Smooth muscle cell (in vitro differentiated cells): Measurements from ENCODE around the gene PXDN. TPM values are rescaled to one million over a fixed set of nuclear protein-coding genes. Genes with fewer than 3 reads are reported as not detected.

Experiments used
- DNase-seq: peaks from one replicate; lab custom pipeline; 2025; ENCODE audit not compliant: unreplicated experiment; lab: John Stamatoyannopoulos, UW
- H2AFZ ChIP-seq: fragments of 200-600 bp; sonication (generic); 2 replicates; pipeline ENCODE4 v1.6.0; 2016; ENCODE audit warnings: antibody characterized with exemption, low read depth, mild to moderate bottlenecking
- H3F3A ChIP-seq: fragments of 200-600 bp; sonication (generic); 2 replicates; pipeline ENCODE4 v1.6.0; 2017; ENCODE audit warnings: antibody characterized with exemption, low read depth
- H3K27ac ChIP-seq: fragments of 200-600 bp; sonication (generic); 2 replicates; pipeline ENCODE4 v1.5.1; 2016; ENCODE audit warnings: low read depth, mild to moderate bottlenecking
- H3K27me3 ChIP-seq: fragments of 200-600 bp; sonication (generic); 2 replicates; pipeline ENCODE4 v1.6.1; 2016; ENCODE audit warnings: low read depth, mild to moderate bottlenecking
- H3K36me3 ChIP-seq: fragments of 200-600 bp; sonication (generic); 2 replicates; pipeline ENCODE4 v1.5.1; 2016; ENCODE audit warnings: low read depth
- H3K4me1 ChIP-seq: fragments of 200-600 bp; sonication (generic); 2 replicates; pipeline ENCODE4 v1.5.1; 2016; ENCODE audit warnings: low read depth
- H3K4me2 ChIP-seq: fragments of 200-600 bp; sonication (generic); 2 replicates; pipeline ENCODE4 v1.6.0; 2016; ENCODE audit warnings: mild to moderate bottlenecking
- H3K4me3 ChIP-seq: fragments of 200-600 bp; sonication (generic); 2 replicates; pipeline ENCODE4 v1.5.1; 2016; ENCODE audit warnings: mild to moderate bottlenecking
- H3K79me2 ChIP-seq: fragments of 200-600 bp; sonication (generic); 2 replicates; pipeline ENCODE4 v1.6.0; 2016; ENCODE audit warnings: low read depth, mild to moderate bottlenecking
- H3K9ac ChIP-seq: fragments of 200-600 bp; sonication (generic); 2 replicates; pipeline ENCODE4 v1.6.0; 2016; ENCODE audit warnings: low read depth
- H3K9me3 ChIP-seq: fragments of 200-600 bp; sonication (generic); replicated peaks from 2 replicates; pipeline ENCODE4 v1.5.1; 2016; ENCODE audit warnings: low read depth
- H4K20me1 ChIP-seq: fragments of 200-600 bp; sonication (generic); 2 replicates; pipeline ENCODE4 v1.6.0; 2016; ENCODE audit warnings: low read depth
- CTCF ChIP-seq: fragments of 200-600 bp; sonication (generic); IDR thresholded peaks from 2 replicates; pipeline ENCODE4 v1.5.1; 2017; ENCODE audit warnings: borderline replicate concordance, mild to moderate bottlenecking, antibody characterized with exemption; ENCODE audit not compliant: insufficient read depth, poor library complexity, severe bottlenecking
- WGBS: methylation state at CpG from one replicate; pipeline ENCODE4 v1.1.7; 2016; ENCODE audit warnings: low lambda C conversion rate; 5-methylcytosine and 5-hydroxymethylcytosine counted together
- polyA plus RNA-seq: library from polyadenylated mRNA; unstranded; fragments of >200 nt; fragmentation: Nextera tagmentation; extraction: Ambion mirVana; gene quantifications from 2 replicates; pipeline ENCODE4 v1.2.1, GENCODE V29; 2016
- total RNA-seq: library from RNA; depleted of rRNA; stranded (reverse); fragments of >200 nt; gene quantifications from 2 replicates; pipeline ENCODE4 v1.2.3, GENCODE V29; 2014

Gene PXDN
- total and polyA plus RNA-seq, 2 experiments from 2014 or later = 328 to 333 TPM

DNA sequence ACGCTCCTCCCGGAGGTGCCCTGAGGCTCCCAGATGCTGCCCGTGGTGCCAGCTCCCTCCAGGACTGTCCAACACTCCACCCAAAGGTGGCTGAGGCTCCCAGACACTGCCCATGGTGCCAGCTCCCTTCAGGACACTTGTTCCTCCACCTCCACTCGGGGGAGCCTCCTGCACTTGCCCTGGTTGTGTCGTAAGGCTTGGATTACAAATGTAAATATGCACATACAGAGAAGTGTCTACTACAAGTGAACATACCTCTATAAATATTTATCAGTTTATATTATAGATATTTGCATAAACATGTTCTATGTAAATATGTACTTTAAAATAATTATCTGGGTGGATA, 143.3 kb downstream of the PXDN start:
- peak overlapping the region; percentile 47 for H3K27ac ChIP-seq

GRCh38 chr2:1600191-1601066, 143.9 kb downstream of the PXDN start:
- H3K4me2 ChIP-seq = peak overlapping the region; percentile 24
- peaks cover 1% of the 10 kb centered on the region for H3F3A ChIP-seq
- no peaks in the 10 kb centered on the region for H4K20me1 ChIP-seq
- no peaks in the 10 kb centered on the region for H3K79me2 ChIP-seq
- H2AFZ ChIP-seq = no peak overlapping the region
- 59% methylated on average over 29 of the region's 29 CpGs for WGBS
- no peaks in the 10 kb centered on the region for H3K36me3 ChIP-seq
- no peak for DNase-seq
- H3K4me1 ChIP-seq = peaks cover 7% of the 10 kb centered on the region
- H3K4me3 ChIP-seq = no peak overlapping the region
- TF ChIP-seq CTCF = no peak
- no peaks in the 10 kb centered on the region for H3K9me3 ChIP-seq
- H3K9ac ChIP-seq = no peak overlapping the region
- peak overlapping the region; percentile 47 for H3K27ac ChIP-seq
- H3K27me3 ChIP-seq = no peaks in the 10 kb centered on the region

More for the DNA sequence above, 143.3 kb downstream of the PXDN start:
- H3K4me2 ChIP-seq = no peak overlapping the region
- H3K79me2 ChIP-seq = no peaks in the 10 kb centered on the region
- H3K36me3 ChIP-seq = no peaks in the 10 kb centered on the region
- no peaks in the 10 kb centered on the region for H3K9me3 ChIP-seq
- no peaks in the 10 kb centered on the region for H3K27me3 ChIP-seq
- no peak overlapping the region for H3K4me3 ChIP-seq
- no peak overlapping the region for H2AFZ ChIP-seq
- H4K20me1 ChIP-seq = no peaks in the 10 kb centered on the region
- no peaks in the 10 kb centered on the region for H3F3A ChIP-seq
- WGBS = 88% methylated on average over 5 of the region's 5 CpGs
- no peak for TF ChIP-seq CTCF
- no peak for DNase-seq
- no peak overlapping the region for H3K9ac ChIP-seq
- peaks cover 11% of the 10 kb centered on the region for H3K4me1 ChIP-seq

- no peak overlapping the region for H3K9ac ChIP-seq
- H3K36me3 ChIP-seq = no peaks in the 10 kb centered on the region
- H3K9me3 ChIP-seq = no peaks in the 10 kb centered on the region
- H3F3A ChIP-seq = peaks cover 9% of the 10 kb centered on the region
- no peaks in the 10 kb centered on the region for H3K79me2 ChIP-seq
- WGBS = 93% methylated on average over 17 of the region's 17 CpGs
- H4K20me1 ChIP-seq = no peaks in the 10 kb centered on the region
- H3K4me2 ChIP-seq = peak overlapping the region; percentile 24
- TF ChIP-seq CTCF = no peak
- peaks cover under 1% of the 10 kb centered on the region for H3K4me1 ChIP-seq
- H3K27ac ChIP-seq = no peak overlapping the region
- H2AFZ ChIP-seq = no peak overlapping the region
- H3K27me3 ChIP-seq = no peaks in the 10 kb centered on the region
- DNase-seq = no peak
- H3K4me3 ChIP-seq = no peak overlapping the region
These were observed 144.8 kb downstream of the PXDN start for GRCh38 chr2:1599301-1600085.
